Measurements from ENCODE around the gene COL23A1. TPM values are rescaled to one million over a fixed set of nuclear protein-coding genes. Genes with fewer than 3 reads are reported as not detected.

The COL23A1 gene
- total and polyA plus RNA-seq, 2 of the 8 experiments (the other 6 are each of a cell fraction or from before 2014, with no cell fraction given), result 3.1 to 4.7 TPM

- TF ChIP-seq EP300 (IDR thresholded peaks at IDR 0.05; ENCODE audit: borderline replicate concordance in 1 of 2, low read depth in 2 of 2, low read length in 2 of 2) (no peak), TAF7 (optimal IDR thresholded peaks at IDR 0.05; ENCODE audit: borderline replicate concordance, low read depth, low read length) (no peak), RNF2 (IDR thresholded peaks at IDR 0.05; ENCODE audit: borderline replicate concordance, low read depth, low read length, missing control alignments, poor library complexity, severe bottlenecking) (no peak), ATF2 (IDR thresholded peaks at IDR 0.05; ENCODE audit: low read length) (no peak)
These were observed 373.4 kb downstream of the COL23A1 start (continued) for GRCh38 chr5:178216779-178217178.

All from H1 (cell line).